Smooth muscle cell (in vitro differentiated cells): ENCODE measurements around the gene NCKAP5. TPM values are rescaled to one million over a fixed set of nuclear protein-coding genes. Genes with fewer than 3 reads are reported as not detected.

Experiments used
- DNase-seq: peaks from one replicate; lab custom pipeline; 2025; ENCODE audit not compliant: unreplicated experiment; lab: John Stamatoyannopoulos, UW
- H2AFZ ChIP-seq: fragments of 200-600 bp; sonication (generic); 2 replicates; pipeline ENCODE4 v1.6.0; 2016; ENCODE audit warnings: antibody characterized with exemption, low read depth, mild to moderate bottlenecking
- H3F3A ChIP-seq: fragments of 200-600 bp; sonication (generic); 2 replicates; pipeline ENCODE4 v1.6.0; 2017; ENCODE audit warnings: antibody characterized with exemption, low read depth
- H3K27ac ChIP-seq: fragments of 200-600 bp; sonication (generic); 2 replicates; pipeline ENCODE4 v1.5.1; 2016; ENCODE audit warnings: low read depth, mild to moderate bottlenecking
- H3K27me3 ChIP-seq: fragments of 200-600 bp; sonication (generic); 2 replicates; pipeline ENCODE4 v1.6.1; 2016; ENCODE audit warnings: low read depth, mild to moderate bottlenecking
- H3K36me3 ChIP-seq: fragments of 200-600 bp; sonication (generic); 2 replicates; pipeline ENCODE4 v1.5.1; 2016; ENCODE audit warnings: low read depth
- H3K4me1 ChIP-seq: fragments of 200-600 bp; sonication (generic); 2 replicates; pipeline ENCODE4 v1.5.1; 2016; ENCODE audit warnings: low read depth
- H3K4me2 ChIP-seq: fragments of 200-600 bp; sonication (generic); 2 replicates; pipeline ENCODE4 v1.6.0; 2016; ENCODE audit warnings: mild to moderate bottlenecking
- H3K4me3 ChIP-seq: fragments of 200-600 bp; sonication (generic); 2 replicates; pipeline ENCODE4 v1.5.1; 2016; ENCODE audit warnings: mild to moderate bottlenecking
- H3K79me2 ChIP-seq: fragments of 200-600 bp; sonication (generic); 2 replicates; pipeline ENCODE4 v1.6.0; 2016; ENCODE audit warnings: low read depth, mild to moderate bottlenecking
- H3K9ac ChIP-seq: fragments of 200-600 bp; sonication (generic); 2 replicates; pipeline ENCODE4 v1.6.0; 2016; ENCODE audit warnings: low read depth
- H3K9me3 ChIP-seq: fragments of 200-600 bp; sonication (generic); replicated peaks from 2 replicates; pipeline ENCODE4 v1.5.1; 2016; ENCODE audit warnings: low read depth
- H4K20me1 ChIP-seq: fragments of 200-600 bp; sonication (generic); 2 replicates; pipeline ENCODE4 v1.6.0; 2016; ENCODE audit warnings: low read depth
- WGBS: methylation state at CpG from one replicate; pipeline ENCODE4 v1.1.7; 2016; ENCODE audit warnings: low lambda C conversion rate; 5-methylcytosine and 5-hydroxymethylcytosine counted together
- polyA plus RNA-seq: library from polyadenylated mRNA; unstranded; fragments of >200 nt; fragmentation: Nextera tagmentation; extraction: Ambion mirVana; gene quantifications from 2 replicates; pipeline ENCODE4 v1.2.1, GENCODE V29; 2016
- total RNA-seq: library from RNA; depleted of rRNA; stranded (reverse); fragments of >200 nt; gene quantifications from 2 replicates; pipeline ENCODE4 v1.2.3, GENCODE V29; 2014
- TF ChIP-seq, protein P1 (sequence below): fragments of 200-600 bp; sonication (generic); IDR thresholded peaks from 2 replicates; pipeline ENCODE4 v1.5.1; 2017; ENCODE audit warnings: borderline replicate concordance, mild to moderate bottlenecking, antibody characterized with exemption; ENCODE audit not compliant: insufficient read depth, poor library complexity, severe bottlenecking

NCKAP5 gene
- total and polyA plus RNA-seq, 2 experiments from 2014 or later = 4.6 to 9.5 TPM

DNA sequence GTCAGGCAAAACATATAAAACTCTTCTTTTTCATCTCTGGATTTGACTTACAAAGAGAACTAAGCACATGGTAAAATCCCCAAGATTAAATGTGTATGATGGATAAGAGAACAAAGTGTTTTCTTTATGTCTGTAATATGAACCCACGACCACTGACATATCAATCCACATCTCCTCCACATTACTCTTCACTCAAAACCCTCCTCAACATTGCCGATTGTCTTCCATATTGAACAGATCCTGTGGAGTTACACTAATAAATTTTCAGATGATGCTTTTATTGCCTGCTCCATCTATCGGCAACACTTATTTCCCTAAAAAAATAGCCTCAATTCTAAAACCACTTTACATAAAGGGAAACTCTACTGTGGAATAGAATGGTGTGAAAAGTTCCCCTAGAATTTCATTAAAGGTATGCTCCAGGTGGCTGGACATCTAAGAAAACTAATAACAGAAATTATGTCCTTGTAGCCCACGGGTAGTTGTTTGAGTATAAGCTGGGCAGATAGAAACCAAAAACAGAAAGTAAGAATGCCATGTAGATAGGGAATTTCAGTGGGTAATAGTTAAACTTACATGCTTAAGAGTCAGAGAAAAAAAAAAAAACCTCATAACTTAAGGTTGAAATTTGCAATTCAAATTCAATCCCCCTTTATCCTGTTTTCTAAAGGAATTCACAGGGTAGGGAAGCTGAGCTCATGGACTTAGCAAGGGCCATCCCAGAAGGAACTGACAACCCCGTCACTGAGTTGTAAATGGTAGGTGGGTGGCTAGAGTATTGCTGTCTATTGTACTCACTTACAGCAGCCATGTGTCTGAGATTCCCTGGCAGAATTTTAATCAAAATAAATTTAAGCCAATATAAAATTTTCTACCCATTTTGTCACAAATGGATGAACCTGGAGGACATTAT, 592.8 kb downstream of the NCKAP5 start:
- Histone ChIP-seq H3F3A (no peaks in the 10 kb centered on the region), H4K20me1 (no peaks in the 10 kb centered on the region), H3K36me3 (no peaks in the 10 kb centered on the region), H3K79me2 (no peaks in the 10 kb centered on the region), H3K4me3 (no peak overlapping the region), H3K4me1 (no peaks in the 10 kb centered on the region), H3K27ac (no peak overlapping the region), H3K27me3 (no peaks in the 10 kb centered on the region), H3K9me3 (no peaks in the 10 kb centered on the region), H3K4me2 (peak overlapping the region; percentile 31), H3K9ac (no peak overlapping the region), H2AFZ (no peak overlapping the region)
- TF ChIP-seq, protein P1, sequence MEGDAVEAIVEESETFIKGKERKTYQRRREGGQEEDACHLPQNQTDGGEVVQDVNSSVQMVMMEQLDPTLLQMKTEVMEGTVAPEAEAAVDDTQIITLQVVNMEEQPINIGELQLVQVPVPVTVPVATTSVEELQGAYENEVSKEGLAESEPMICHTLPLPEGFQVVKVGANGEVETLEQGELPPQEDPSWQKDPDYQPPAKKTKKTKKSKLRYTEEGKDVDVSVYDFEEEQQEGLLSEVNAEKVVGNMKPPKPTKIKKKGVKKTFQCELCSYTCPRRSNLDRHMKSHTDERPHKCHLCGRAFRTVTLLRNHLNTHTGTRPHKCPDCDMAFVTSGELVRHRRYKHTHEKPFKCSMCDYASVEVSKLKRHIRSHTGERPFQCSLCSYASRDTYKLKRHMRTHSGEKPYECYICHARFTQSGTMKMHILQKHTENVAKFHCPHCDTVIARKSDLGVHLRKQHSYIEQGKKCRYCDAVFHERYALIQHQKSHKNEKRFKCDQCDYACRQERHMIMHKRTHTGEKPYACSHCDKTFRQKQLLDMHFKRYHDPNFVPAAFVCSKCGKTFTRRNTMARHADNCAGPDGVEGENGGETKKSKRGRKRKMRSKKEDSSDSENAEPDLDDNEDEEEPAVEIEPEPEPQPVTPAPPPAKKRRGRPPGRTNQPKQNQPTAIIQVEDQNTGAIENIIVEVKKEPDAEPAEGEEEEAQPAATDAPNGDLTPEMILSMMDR = no peak
- no peak for DNase-seq
- whole genome bisulfite sequencing = 79% methylated on average over 5 of the region's 5 CpGs

DNA sequence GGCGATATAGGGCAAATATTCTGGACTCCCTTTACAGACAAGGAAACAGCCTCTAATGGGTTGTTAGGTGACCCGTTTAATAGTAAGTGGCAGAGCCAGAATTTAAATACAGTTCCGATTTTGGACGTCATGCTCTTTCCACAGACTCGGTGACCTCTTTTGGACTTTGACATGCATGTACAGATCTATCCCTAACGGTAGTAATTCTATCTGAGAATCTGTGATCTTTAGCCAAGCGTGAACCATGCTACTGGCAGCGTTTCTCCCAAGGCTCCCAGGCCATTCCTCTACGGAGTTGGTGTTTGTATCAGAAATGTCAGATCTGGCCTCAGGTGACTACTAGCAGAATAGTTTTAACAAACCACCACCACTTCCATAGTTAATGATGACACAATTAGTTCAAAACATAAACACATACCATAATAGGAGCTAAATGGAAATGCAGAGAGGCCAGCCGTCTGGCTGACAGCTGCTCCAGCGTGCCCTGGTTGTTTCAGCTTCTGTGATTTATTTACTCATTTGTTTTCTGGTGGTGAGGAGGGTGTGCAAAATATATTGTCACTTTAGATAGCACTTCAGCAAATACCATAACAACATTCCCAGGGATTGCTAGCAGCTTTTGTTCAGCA, 593.7 kb downstream of the NCKAP5 start:
- Histone ChIP-seq H3K36me3 (no peaks in the 10 kb centered on the region), H3K9me3 (no peaks in the 10 kb centered on the region), H3K4me2 (peak overlapping the region; percentile 31), H3K9ac (no peak overlapping the region), H4K20me1 (no peaks in the 10 kb centered on the region), H3K4me3 (no peak overlapping the region), H3K27me3 (no peaks in the 10 kb centered on the region), H3F3A (no peaks in the 10 kb centered on the region), H3K79me2 (no peaks in the 10 kb centered on the region), H2AFZ (no peak overlapping the region), H3K4me1 (no peaks in the 10 kb centered on the region), H3K27ac (no peak overlapping the region)
- no peak for DNase-seq
- WGBS = 73% methylated on average over 11 of the region's 11 CpGs
- TF ChIP-seq, protein P1 = no peak

DNA sequence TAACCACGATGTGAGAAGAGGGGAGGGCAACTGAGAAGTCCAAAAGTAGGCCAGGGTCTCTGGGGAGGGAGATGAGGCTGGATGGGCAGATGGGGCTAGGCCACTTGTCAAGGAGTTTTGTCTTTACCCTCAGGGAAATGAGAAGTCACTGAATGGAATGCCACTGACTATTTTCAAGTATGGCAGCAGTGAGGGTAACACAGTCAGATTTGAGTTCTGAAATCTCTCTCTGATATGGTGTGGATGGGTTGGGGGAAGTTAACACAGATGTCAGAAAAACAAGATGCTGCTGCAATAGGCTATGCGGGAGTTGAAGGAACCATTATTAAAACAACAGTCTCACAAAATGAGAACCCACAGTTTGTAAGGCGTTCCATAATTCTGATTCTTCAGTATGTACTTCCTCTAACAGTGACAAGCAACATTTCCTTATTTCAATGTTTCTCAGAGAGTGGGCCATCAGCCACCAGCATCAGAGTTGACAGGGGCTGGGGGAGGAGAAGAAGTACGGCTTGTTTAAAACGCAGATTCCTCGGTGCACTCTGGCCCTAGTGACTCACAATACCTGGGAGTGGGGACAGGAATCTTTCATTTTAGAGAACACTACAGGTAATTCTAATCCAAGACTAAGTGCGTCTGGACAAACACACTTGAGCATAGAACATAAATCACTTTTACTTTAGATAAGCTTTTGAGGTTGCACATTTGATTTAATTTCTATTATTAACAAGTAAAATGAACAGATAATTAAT, 596.8 kb downstream of the NCKAP5 start:
- H3K4me3 ChIP-seq = no peak overlapping the region
- H2AFZ ChIP-seq = no peak overlapping the region
- WGBS = 86% methylated on average over 7 of the region's 7 CpGs

More for the DNA sequence above, 596.8 kb downstream of the NCKAP5 start:
- H4K20me1 ChIP-seq = no peaks in the 10 kb centered on the region
- no peak for DNase-seq
- no peaks in the 10 kb centered on the region for H3K36me3 ChIP-seq
- TF ChIP-seq, protein P1 = no peak
- no peaks in the 10 kb centered on the region for H3K27me3 ChIP-seq
- H3K9me3 ChIP-seq = no peaks in the 10 kb centered on the region
- H3K4me1 ChIP-seq = no peaks in the 10 kb centered on the region
- H3K9ac ChIP-seq = no peak overlapping the region
- H3K79me2 ChIP-seq = no peaks in the 10 kb centered on the region
- H3K4me2 ChIP-seq = no peak overlapping the region
- H3K27ac ChIP-seq = no peak overlapping the region
- H3F3A ChIP-seq = no peaks in the 10 kb centered on the region
